Measurements from ENCODE around the gene ADAMTSL3. TPM values are rescaled to one million over a fixed set of nuclear protein-coding genes. Genes with fewer than 3 reads are reported as not detected.

ADAMTSL3 gene
- total RNA-seq, 1 experiment from 2014 or later = 0.05 TPM

GRCh38 chr15:83794209-83794608 is 140.3 kb downstream of the ADAMTSL3 start:
- no peaks in the 10 kb centered on the region for H3K9me2 ChIP-seq (ENCODE audit: insufficient read depth)
- H3K79me2 ChIP-seq (ENCODE audit: insufficient read depth, low read length) = no peaks in the 10 kb centered on the region
- DNase-seq (ENCODE audit: low read depth, low spot score) (no peak), ATAC-seq (no peak)
- H4K20me1 ChIP-seq (ENCODE audit: insufficient read depth) = no peaks in the 10 kb centered on the region
- POLR2A ChIA-PET = no interaction called here
- CTCF ChIA-PET = no interaction called here
- H3K36me3 ChIP-seq (ENCODE audit: control insufficient read depth in 1 of 2, insufficient read depth in 2 of 2, low read length in 2 of 2) = no peaks in the 10 kb centered on the region
- no peak overlapping the region for H3K9ac ChIP-seq (ENCODE audit: low read length)
- RAD21 ChIA-PET (ENCODE audit: low non-redundant PET in 1 of 2, low total read pairs in 2 of 2, uncharacterized antibody in 2 of 2, unreplicated experiment in 2 of 2) = no interaction called here
- no TSS peak for BruUV-seq (replicated peaks)
- no peak for TF ChIP-seq SIN3A (IDR thresholded peaks at IDR 0.05; ENCODE audit: low read depth)
- no peak for TF ChIP-seq TCF7L2 (IDR thresholded peaks at IDR 0.05; ENCODE audit: borderline replicate concordance, extremely low read depth, insufficient read depth, insufficient read length)
- H2AFZ ChIP-seq (ENCODE audit: low read depth, low read length, poor library complexity, severe bottlenecking) = no peak overlapping the region
- no peak overlapping the region for H3K4me2 ChIP-seq (ENCODE audit: low read length)
- no peak overlapping the region for H3K27ac ChIP-seq (ENCODE audit: low read depth, low read length)
- H3K9me3 ChIP-seq (ENCODE audit: control insufficient read depth in 1 of 2, insufficient read depth in 1 of 2, low read depth in 1 of 2, low read length in 2 of 2) = no peaks in the 10 kb centered on the region
- intact Hi-C loops (cut with micrococcal nuclease) = no loop called here
- no peak overlapping the region for H3K4me3 ChIP-seq (replicated peaks in 1 of 2; ENCODE audit: low read depth in 1 of 2, low read length in 2 of 2)
- H3K27me3 ChIP-seq (ENCODE audit: insufficient read depth, low read length) = no peaks in the 10 kb centered on the region; the same call in 1 of the 2 replicates
- no peaks in the 10 kb centered on the region for H3K4me1 ChIP-seq (ENCODE audit: control insufficient read depth in 1 of 2, insufficient read depth in 2 of 2, low read length in 2 of 2)

GRCh38 chr15:83809345-83809744 is 155.4 kb downstream of the ADAMTSL3 start:
- no peaks in the 10 kb centered on the region for H3K9me2 ChIP-seq (ENCODE audit: insufficient read depth)
- intact Hi-C loops (cut with micrococcal nuclease) = no loop called here
- no TSS peak for BruUV-seq (replicated peaks)
- DNase-seq (ENCODE audit: low read depth, low spot score) = no peak
- 0 out of 4 replicates have a peak, but pooled peaks cover 0 to 2% of the 10 kb centered on the region in 2 experiments for H3K4me1 ChIP-seq (ENCODE audit: control insufficient read depth in 1 of 2, insufficient read depth in 2 of 2, low read length in 2 of 2)
- TF ChIP-seq POLR2A (IDR thresholded peaks at IDR 0.05; ENCODE audit: borderline replicate concordance, extremely low read depth, insufficient read depth, insufficient read length) = no peak
- TF ChIP-seq EZH2phosphoT487 (IDR thresholded peaks at IDR 0.05; ENCODE audit: borderline replicate concordance) = no peak
- no peak for TF ChIP-seq POLR2AphosphoS5 (IDR thresholded peaks at IDR 0.05; ENCODE audit: low read depth, low read length)
- TF ChIP-seq REST (IDR thresholded peaks at IDR 0.05; ENCODE audit: low read depth) = no peak
- no peak for TF ChIP-seq SIN3A (IDR thresholded peaks at IDR 0.05; ENCODE audit: low read depth)
- no peak for TF ChIP-seq ZNF274 (IDR thresholded peaks at IDR 0.05; ENCODE audit: low read depth, low read length)
- TF ChIP-seq FOSL1 (IDR thresholded peaks at IDR 0.05; ENCODE audit: low read depth) = no peak
- TF ChIP-seq ATF3 (IDR thresholded peaks at IDR 0.05) = no peak
- no peak for TF ChIP-seq ZBTB33 (IDR thresholded peaks at IDR 0.05; ENCODE audit: extremely low read depth, insufficient replicate concordance, low read length)
- POLR2A ChIA-PET = no interaction called here
- H3K27ac ChIP-seq (ENCODE audit: low read depth, low read length) = no peak overlapping the region
- no peaks in the 10 kb centered on the region for H3K9me3 ChIP-seq (ENCODE audit: control insufficient read depth in 1 of 2, insufficient read depth in 1 of 2, low read depth in 1 of 2, low read length in 2 of 2)
- H3K79me2 ChIP-seq (ENCODE audit: insufficient read depth, low read length) = no peaks in the 10 kb centered on the region
- no peaks in the 10 kb centered on the region for H3K36me3 ChIP-seq (ENCODE audit: control insufficient read depth in 1 of 2, insufficient read depth in 2 of 2, low read length in 2 of 2)
- no peak overlapping the region for H3K4me2 ChIP-seq (ENCODE audit: low read length)
- H2AFZ ChIP-seq (ENCODE audit: low read depth, low read length, poor library complexity, severe bottlenecking) = no peak overlapping the region
- H3K27me3 ChIP-seq (ENCODE audit: insufficient read depth, low read length) = peaks cover 12% of the 10 kb centered on the region; the same call in 1 of the 2 replicates
- no peaks in the 10 kb centered on the region for H4K20me1 ChIP-seq (ENCODE audit: insufficient read depth)
- no peak overlapping the region for H3K4me3 ChIP-seq (replicated peaks in 1 of 2; ENCODE audit: low read depth in 1 of 2, low read length in 2 of 2)
- no peak overlapping the region for H3K9ac ChIP-seq (ENCODE audit: low read length)
- ATAC-seq = no peak
- CTCF ChIA-PET = no interaction called here
- RAD21 ChIA-PET (ENCODE audit: low non-redundant PET in 1 of 2, low total read pairs in 2 of 2, uncharacterized antibody in 2 of 2, unreplicated experiment in 2 of 2) = no interaction called here

Measured in HCT116 (cell line).